Osteoblast (primary cell): ENCODE results near the gene HIRA. TPM values are rescaled to one million over a fixed set of nuclear protein-coding genes. Genes with fewer than 3 reads are reported as not detected.

Experiments
- DNase-seq: peaks from one replicate; pipeline ENCODE4 v3.0.0; 2011; ENCODE audit warnings: low spot score, mixed read lengths; ENCODE audit not compliant: insufficient read length; ENCODE audit errors: missing footprints
- H2AFZ ChIP-seq: 2 replicates; pipeline ENCODE4 v1.6.0; 2011; ENCODE audit warnings: mild to moderate bottlenecking, low read length
- H3K27ac ChIP-seq: 2 replicates; pipeline ENCODE4 v1.5.1; 2011; ENCODE audit warnings: mild to moderate bottlenecking, low read depth, low read length, moderate library complexity
- H3K27me3 ChIP-seq: 2 replicates; pipeline ENCODE4 v1.6.0; 2012; ENCODE audit warnings: mild to moderate bottlenecking, control low read depth, inconsistent platforms, low read length, moderate library complexity; ENCODE audit not compliant: insufficient read depth
- H3K36me3 ChIP-seq: 2 replicates; pipeline ENCODE4 v1.5.1; 2011; ENCODE audit warnings: mild to moderate bottlenecking, low read length, control low read depth, moderate library complexity; ENCODE audit not compliant: insufficient read depth
- H3K4me1 ChIP-seq: 2 replicates; pipeline ENCODE4 v1.5.1; 2011; ENCODE audit warnings: mild to moderate bottlenecking, low read length, control low read depth, moderate library complexity; ENCODE audit not compliant: insufficient read depth
- H3K4me2 ChIP-seq: 2 replicates; pipeline ENCODE4 v1.6.0; 2011; ENCODE audit warnings: mild to moderate bottlenecking, low read length; ENCODE audit not compliant: insufficient read depth
- H3K4me3 ChIP-seq: fragments of 200-600 bp; sonication (generic); 3 replicates; pipeline ENCODE4 v1.5.1; 2012; ENCODE audit warnings: mild to moderate bottlenecking, low read length, inconsistent platforms; ENCODE audit not compliant: insufficient read depth
- H3K79me2 ChIP-seq: 2 replicates; pipeline ENCODE4 v1.6.0; 2012; ENCODE audit warnings: mild to moderate bottlenecking, low read length, control low read depth, inconsistent platforms; ENCODE audit not compliant: insufficient read depth
- H3K9me3 ChIP-seq: 2 replicates; pipeline ENCODE4 v1.5.1; 2011; ENCODE audit warnings: low read depth, low read length, control low read depth
- H4K20me1 ChIP-seq: 2 replicates; pipeline ENCODE4 v1.6.0; 2012; ENCODE audit warnings: mild to moderate bottlenecking, low read length, control low read depth; ENCODE audit not compliant: insufficient read depth
- CTCF ChIP-seq: IDR thresholded peaks from 2 replicates; pipeline ENCODE4 v1.5.1; 2011; ENCODE audit warnings: mild to moderate bottlenecking, low read depth, low read length, moderate library complexity; ENCODE audit errors: extremely low read depth
- total RNA-seq: library from RNA; depleted of rRNA; stranded (reverse); fragments of >200 nt; gene quantifications from 2 replicates; pipeline ENCODE4 v1.2.3, GENCODE V29; 2012

Gene HIRA
- total RNA-seq, 1 donor = 22.1 TPM

GRCh38 chr22:19387038-19387437 is 44.5 kb downstream of the HIRA start:
- H3K36me3 ChIP-seq = peaks cover 92% of the 10 kb centered on the region

GRCh38 chr22:19386248-19386647 is 45.3 kb downstream of the HIRA start:
- no peak for TF ChIP-seq CTCF
- peaks cover 94% of the 10 kb centered on the region for H3K36me3 ChIP-seq

More at GRCh38 chr22:19387038-19387437, 44.5 kb downstream of the HIRA start:
- Histone ChIP-seq H3K4me3 (no peak overlapping the region), H3K79me2 (no peaks in the 10 kb centered on the region), H4K20me1 (no peaks in the 10 kb centered on the region), H3K27ac (no peak overlapping the region), H3K4me1 (no peaks in the 10 kb centered on the region), H3K9me3 (no peaks in the 10 kb centered on the region), H3K27me3 (no peaks in the 10 kb centered on the region), H3K4me2 (no peak overlapping the region), H2AFZ (no peak overlapping the region)
- no peak for TF ChIP-seq CTCF
- DNase-seq = no peak

GRCh38 chr22:19385221-19385906 is 46.2 kb downstream of the HIRA start:
- H3K27ac ChIP-seq = no peak overlapping the region
- H2AFZ ChIP-seq = no peak overlapping the region
- H3K27me3 ChIP-seq = no peaks in the 10 kb centered on the region
- TF ChIP-seq CTCF = no peak
- no peak for DNase-seq
- H3K4me2 ChIP-seq = no peak overlapping the region
- H3K9me3 ChIP-seq = no peaks in the 10 kb centered on the region
- H3K4me3 ChIP-seq = no peak overlapping the region
- H3K4me1 ChIP-seq = no peaks in the 10 kb centered on the region
- no peaks in the 10 kb centered on the region for H3K79me2 ChIP-seq
- peaks cover 89% of the 10 kb centered on the region for H3K36me3 ChIP-seq
- no peaks in the 10 kb centered on the region for H4K20me1 ChIP-seq

More at GRCh38 chr22:19386248-19386647, 45.3 kb downstream of the HIRA start:
- H3K27ac ChIP-seq = no peak overlapping the region
- H2AFZ ChIP-seq = no peak overlapping the region
- no peak overlapping the region for H3K4me3 ChIP-seq
- H3K79me2 ChIP-seq = no peaks in the 10 kb centered on the region
- no peaks in the 10 kb centered on the region for H3K9me3 ChIP-seq
- no peak overlapping the region for H3K4me2 ChIP-seq
- no peaks in the 10 kb centered on the region for H3K4me1 ChIP-seq
- no peak for DNase-seq
- no peaks in the 10 kb centered on the region for H4K20me1 ChIP-seq
- no peaks in the 10 kb centered on the region for H3K27me3 ChIP-seq

- Histone ChIP-seq H3K36me3 (peaks cover 71% of the 10 kb centered on the region), H3K4me2 (no peak overlapping the region)
- DNase-seq = no peak
Measured at GRCh38 chr22:19383292-19383691, 48.2 kb downstream of the HIRA start.

More at GRCh38 chr22:19383292-19383691, 48.2 kb downstream of the HIRA start:
- Histone ChIP-seq H3K27me3 (no peaks in the 10 kb centered on the region), H4K20me1 (no peaks in the 10 kb centered on the region), H3K4me3 (no peak overlapping the region), H3K79me2 (no peaks in the 10 kb centered on the region), H3K9me3 (no peaks in the 10 kb centered on the region), H2AFZ (no peak overlapping the region), H3K27ac (no peak overlapping the region), H3K4me1 (no peaks in the 10 kb centered on the region)
- no peak for TF ChIP-seq CTCF
